Activated CD4-positive, alpha-beta T cell treated with anti-CD3 and anti-CD28 coated beads, Interleukin-2, amount 50 U/mL, for 48 hours (primary cell): ENCODE data around the gene SEZ6L.

ENCODE experiments used
- DNase-seq, 2 experiments: peaks; one replicate each; pipeline ENCODE4 v3.0.0-alpha.2; 2020

The SEZ6L gene

GRCh38 chr22:26169315-26170111 is at the start of gene SEZ6L:
SEZ6L (plus strand) TSS chr22:26169462; CDS start chr22:26169670, 208 bp downstream.
- no peak for DNase-seq

- DNase-seq = no peak
These were observed 46.3 kb upstream of the SEZ6L start for GRCh38 chr22:26122920-26123468.

GRCh38 chr22:26124991-26125725 is 44.1 kb upstream of the SEZ6L start:
- no peak for DNase-seq

GRCh38 chr22:26127126-26127525 is 42.1 kb upstream of the SEZ6L start:
- DNase-seq = no peak

- DNase-seq = no peak
These were observed 41.7 kb upstream of the SEZ6L start for GRCh38 chr22:26127556-26127955.

- DNase-seq = no peak
These were observed 37.6 kb upstream of the SEZ6L start for GRCh38 chr22:26131589-26132154.

- DNase-seq = peak; percentile 5 to 6
These were observed 34.5 kb upstream of the SEZ6L start for GRCh38 chr22:26134654-26135330.

GRCh38 chr22:26135806-26136205 is 33.5 kb upstream of the SEZ6L start:
- no peak for DNase-seq

GRCh38 chr22:26139310-26139709 is 30.0 kb upstream of the SEZ6L start:
- no peak for DNase-seq

- DNase-seq = no peak
These were observed 27.4 kb upstream of the SEZ6L start for GRCh38 chr22:26141831-26142230.

GRCh38 chr22:26143806-26144325 is 25.4 kb upstream of the SEZ6L start:
- DNase-seq = no peak

GRCh38 chr22:26159886-26160285 is 9.4 kb upstream of the SEZ6L start:
- DNase-seq = no peak

- no peak for DNase-seq
These were observed 7.5 kb upstream of the SEZ6L start for GRCh38 chr22:26161746-26162145.

GRCh38 chr22:26162926-26163325 is 6.3 kb upstream of the SEZ6L start:
- DNase-seq = no peak

GRCh38 chr22:26164174-26164573 is 5.1 kb upstream of the SEZ6L start:
- no peak for DNase-seq

- no peak for DNase-seq
These were observed 871 bp upstream of the SEZ6L start for GRCh38 chr22:26168330-26168851.

- DNase-seq = no peak
These were observed 335 bp upstream of the SEZ6L start for GRCh38 chr22:26168939-26169314.

GRCh38 chr22:26170112-26170492 is 840 bp downstream of the SEZ6L start:
- no peak for DNase-seq

GRCh38 chr22:26170795-26171580 is 1.7 kb downstream of the SEZ6L start:
- DNase-seq = no peak

GRCh38 chr22:26172389-26172990 is 3.2 kb downstream of the SEZ6L start:
- peak; percentile 31 to 34 for DNase-seq

- DNase-seq = no peak
These were observed 5.0 kb downstream of the SEZ6L start for GRCh38 chr22:26174280-26174679.
